ENCODE measurements around the gene CDKN3. TPM values are rescaled to one million over a fixed set of nuclear protein-coding genes. Genes with fewer than 3 reads are reported as not detected.
"Not testable (repeated sequence)": the region's sequence is repeated elsewhere in the genome, so short reads cannot be mapped to it uniquely, and the experiment has no call there.

Gene CDKN3
- total RNA-seq, 1 donor from 2014 or later, result not detected

DNA sequence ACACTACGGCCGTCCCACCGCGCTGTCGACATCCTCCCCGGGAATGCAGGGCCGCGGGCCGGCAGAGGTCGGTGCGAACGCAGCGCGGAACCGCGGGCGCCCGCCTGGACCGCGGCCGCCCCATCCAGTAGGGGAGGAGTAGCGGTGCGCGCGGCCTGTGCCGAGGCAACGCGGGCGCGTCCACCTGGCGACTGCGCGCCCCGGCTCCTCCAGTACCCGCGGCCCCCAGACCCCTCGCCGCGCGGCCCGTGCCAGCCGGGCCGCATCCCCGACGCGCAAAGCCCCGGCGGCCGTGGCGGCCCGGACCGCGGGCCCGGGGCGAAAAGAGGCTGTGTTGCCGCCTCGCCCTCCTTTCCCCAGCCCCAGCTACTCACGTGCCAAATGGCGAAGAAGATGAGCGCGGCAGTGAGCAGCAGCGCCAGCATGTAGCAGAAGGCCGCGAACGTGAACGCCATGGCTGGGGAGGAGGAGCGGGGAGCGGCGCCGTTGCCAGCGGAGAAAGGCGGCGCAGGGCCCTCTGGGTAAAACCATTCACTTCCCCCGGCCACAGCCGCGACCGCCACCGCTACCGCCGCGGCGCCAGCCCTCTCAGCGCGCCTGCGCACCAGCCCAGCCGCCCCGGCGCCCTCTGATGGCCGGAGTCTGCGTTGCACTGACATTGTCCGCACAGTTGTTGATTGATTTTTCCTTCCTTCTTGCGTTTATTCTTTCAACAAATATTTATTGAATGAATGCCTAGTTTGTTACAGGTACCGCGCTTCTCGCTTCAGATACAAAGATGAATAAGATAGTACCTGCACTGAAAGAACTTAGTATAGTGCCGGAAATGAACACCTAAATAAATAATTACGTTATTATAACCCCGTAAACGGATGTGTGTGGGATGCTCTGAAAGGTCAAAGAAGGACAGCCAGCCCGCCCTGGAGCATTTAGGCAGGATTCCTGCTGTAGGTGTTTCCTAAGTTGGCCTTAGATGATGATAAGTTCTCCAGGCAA lies 44.4 kb downstream of the CDKN3 start, which contains the start of gene CNIH1:
TSS of gene CNIH1 (minus strand) at position 502 of the 996 bp plus-strand sequence. CDS start at position 455, 47 bp downstream.
- H3K27ac ChIP-seq, result peak within 1 kb of the TSS; percentile 82 to 94
- no peaks in the 10 kb centered on the region for H3K36me3 ChIP-seq
- peak; percentile 44 to 94 for DNase-seq (ENCODE audit: low spot score in 2 of 2)
- H3K4me3 ChIP-seq, result peak within 1 kb of the TSS; percentile 66 to 82
- peak; percentile 89 to 97 (median 95) for TF ChIP-seq CTCF (IDR thresholded peaks at IDR 0.05)
- no peaks in the 10 kb centered on the region for H3K9me3 ChIP-seq
- no peaks in the 10 kb centered on the region for H3K27me3 ChIP-seq
- intact Hi-C loops (cut with DNase I), result loop anchor here (1.0 kb wide), 2 partner anchors 44 to 47 kb away; partner anchors contain the start of genes CDKN3 and GMFB
- peaks cover 0 to 5% of the 10 kb centered on the region in 2 donors for H3K4me1 ChIP-seq

- H3K27me3 ChIP-seq; H3K27ac ChIP-seq; H3K9me3 ChIP-seq; H3K4me3 ChIP-seq; DNase-seq (ENCODE audit: low spot score in 2 of 2); H3K36me3 ChIP-seq; H3K4me1 ChIP-seq; intact Hi-C loops (cut with DNase I): not testable (repeated sequence)
Measured at GRCh38 chr14:54442961-54443360, 46.2 kb downstream of the CDKN3 start.

DNA sequence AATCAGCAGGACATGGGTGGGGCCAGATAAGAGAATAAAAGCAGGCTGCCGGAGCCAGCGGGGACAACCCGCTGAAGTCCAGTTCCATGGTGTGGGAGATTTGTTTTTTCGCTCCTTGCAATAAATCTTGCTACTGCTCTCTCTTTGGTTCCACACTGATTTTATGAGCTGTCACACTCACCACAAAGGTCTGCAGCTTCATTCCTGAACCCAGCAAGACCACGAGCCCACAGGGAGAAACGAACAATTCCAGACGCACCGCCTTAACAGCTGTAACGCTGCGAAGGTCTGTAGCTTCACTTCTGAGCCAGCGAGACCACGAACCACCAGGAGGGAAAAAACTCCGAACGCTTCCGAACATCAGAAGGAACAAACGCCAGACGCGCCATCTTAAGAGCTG lies 47.2 kb downstream of the CDKN3 start:
- Histone ChIP-seq H3K9me3 (no peaks in the 10 kb centered on the region), H3K27me3 (no peaks in the 10 kb centered on the region), H3K36me3 (no peaks in the 10 kb centered on the region), H3K4me3 (no peak overlapping the region), H3K27ac (no peak overlapping the region), H3K4me1 (peaks cover 0 to 6% of the 10 kb centered on the region in 2 donors)
- TF ChIP-seq CTCF (IDR thresholded peaks at IDR 0.05), result no peak
- DNase-seq (ENCODE audit: low spot score in 2 of 2), result no peak
- intact Hi-C loops (cut with DNase I), result no loop called here

DNA sequence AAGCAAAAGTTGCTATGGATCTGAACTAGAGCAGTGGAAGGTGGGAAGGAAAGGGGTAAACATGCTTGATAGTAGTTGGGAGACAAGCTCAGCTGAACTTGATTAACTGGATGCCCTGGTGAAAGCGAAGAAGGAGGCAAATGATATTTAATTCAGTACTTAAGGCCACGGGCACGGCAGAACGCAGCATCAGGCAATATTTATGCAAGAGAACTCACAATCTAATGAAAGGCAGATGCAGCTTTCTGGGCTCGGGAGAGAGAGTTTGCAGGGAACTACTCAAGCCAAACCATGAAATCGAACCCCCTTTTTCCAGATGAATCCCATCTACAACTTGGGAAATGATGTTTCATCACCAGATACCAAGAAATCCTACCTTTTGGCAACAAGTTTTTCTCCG lies 47.9 kb downstream of the CDKN3 start:
- no peak for DNase-seq (ENCODE audit: low spot score in 2 of 2)
- intact Hi-C loops (cut with DNase I), result no loop called here
- Histone ChIP-seq H3K4me3 (no peak overlapping the region), H3K27ac (no peak overlapping the region), H3K9me3 (no peaks in the 10 kb centered on the region), H3K36me3 (no peaks in the 10 kb centered on the region), H3K27me3 (no peaks in the 10 kb centered on the region), H3K4me1 (peaks cover 0 to 6% of the 10 kb centered on the region in 2 donors)
- TF ChIP-seq CTCF (IDR thresholded peaks at IDR 0.05), result no peak

DNA sequence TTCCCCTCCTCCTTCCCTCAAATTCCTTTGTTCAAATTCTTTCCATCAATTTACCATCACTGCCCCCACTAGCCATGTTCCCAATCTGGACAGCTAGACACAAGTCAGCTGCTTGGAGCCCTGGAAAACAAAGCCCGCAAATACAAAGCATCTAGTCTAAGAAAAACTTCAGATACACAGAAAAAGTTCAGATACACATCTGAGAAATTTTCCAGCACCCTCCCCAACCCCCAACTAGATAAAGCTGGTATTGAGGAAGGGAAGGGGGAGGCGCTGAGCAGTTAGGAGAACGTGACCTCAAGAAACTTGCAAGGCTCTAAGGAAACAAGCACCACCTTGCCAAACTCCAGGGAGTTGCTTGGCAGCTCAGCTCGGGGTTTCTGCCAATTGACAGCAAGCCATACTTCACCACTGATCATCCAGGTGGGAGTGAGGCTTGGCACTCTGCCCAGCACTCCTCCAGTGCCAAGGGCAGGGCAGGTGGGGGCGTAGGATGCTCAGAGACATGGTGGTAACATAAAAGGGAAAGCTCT lies 49.4 kb downstream of the CDKN3 start:
- Histone ChIP-seq H3K4me1 (peaks cover 0 to 2% of the 10 kb centered on the region in 2 donors), H3K36me3 (no peaks in the 10 kb centered on the region), H3K27ac (no peak overlapping the region), H3K27me3 (no peaks in the 10 kb centered on the region), H3K4me3 (no peak overlapping the region), H3K9me3 (no peaks in the 10 kb centered on the region)
- TF ChIP-seq CTCF (IDR thresholded peaks at IDR 0.05), result no peak
- DNase-seq (ENCODE audit: low spot score in 2 of 2), result no peak
- intact Hi-C loops (cut with DNase I), result no loop called here

- intact Hi-C loops (cut with DNase I), result no loop called here
Measured at GRCh38 chr14:54447231-54447692, 50.5 kb downstream of the CDKN3 start.

More at GRCh38 chr14:54447231-54447692, 50.5 kb downstream of the CDKN3 start:
- TF ChIP-seq CTCF (IDR thresholded peaks at IDR 0.05), result no peak
- Histone ChIP-seq H3K27ac (no peak overlapping the region), H3K4me3 (no peak overlapping the region), H3K4me1 (peaks cover 0 to 2% of the 10 kb centered on the region in 2 donors), H3K36me3 (no peaks in the 10 kb centered on the region), H3K9me3 (no peaks in the 10 kb centered on the region), H3K27me3 (no peaks in the 10 kb centered on the region)
- DNase-seq (ENCODE audit: low spot score in 2 of 2), result no peak
